Measurements from ENCODE around the gene PLXNB1. TPM values are rescaled to one million over a fixed set of nuclear protein-coding genes. Genes with fewer than 3 reads are reported as not detected.

PLXNB1 gene
- total and polyA plus RNA-seq, 10 of the 15 experiments (the other 5 are each of a cell fraction or from before 2014, with no cell fraction given), result 0.18 to 15.1 (median 5.3) TPM

GRCh38 chr3:48467473-48468267, 37.8 kb upstream of the PLXNB1 start:
- intact Hi-C loops (cut with micrococcal nuclease; ENCODE audit: unreplicated experiment), result no loop called here
- no peak overlapping the region for H2AFZ ChIP-seq (ENCODE audit: control insufficient read depth, low read depth, low read length)
- SMC1A ChIA-PET (ENCODE audit: uncharacterized antibody, unreplicated experiment), result interaction anchor here (1.2 to 4.2 kb wide), 5 partner anchors 38 to 89 kb away, joined by 3 to 22 read pairs (median 3); partner anchors contain the start of gene PFKFB4
- H3K9ac ChIP-seq (ENCODE audit: control insufficient read depth, insufficient read depth, low read length), result peak overlapping the region; percentile 97
- in situ Hi-C loops (cut with MboI), result no loop called here
- H3K79me2 ChIP-seq (ENCODE audit: control insufficient read depth, insufficient read depth, low read length), result peaks cover 67% of the 10 kb centered on the region
- CTCF ChIA-PET, result interaction anchor here (1.4 to 6.1 kb wide), 7 partner anchors 27 to 237 kb away, joined by 3 to 58 read pairs (median 10); partner anchors contain the start of genes CCDC51, PFKFB4 and TMA7
- RAD21 ChIA-PET (ENCODE audit: unreplicated experiment), result interaction anchor here (1.1 to 2.2 kb wide), 6 partner anchors 67 to 168 kb away, joined by 3 to 20 read pairs (median 6); partner anchors contain the start of genes PFKFB4 and SLC26A6
- peak overlapping the region; percentile 88 for H3K4me3 ChIP-seq
- H3K9me3 ChIP-seq (replicated peaks; ENCODE audit: control insufficient read depth, insufficient read depth, low read length), result no peaks in the 10 kb centered on the region
- TF ChIP-seq POLR2A (IDR thresholded peaks at IDR 0.05; ENCODE audit: low read depth, low read length), result no peak
- TF ChIP-seq ZZZ3 (IDR thresholded peaks at IDR 0.05; ENCODE audit: control insufficient read depth, insufficient read length, low read depth), result no peak
- TF ChIP-seq CHD4 (IDR thresholded peaks at IDR 0.05), result no peak
- no peak for TF ChIP-seq ATF2 (IDR thresholded peaks at IDR 0.05; ENCODE audit: low read length)
- 0 out of 2 replicates have a peak, but pooled peaks have one; percentile 39 for TF ChIP-seq SMAD5 (IDR thresholded peaks at IDR 0.05; ENCODE audit: low read depth)
- TF ChIP-seq E4F1 (IDR thresholded peaks at IDR 0.05; ENCODE audit: borderline replicate concordance, partially characterized antibody), result no peak
- no peak for TF ChIP-seq ESRRA (IDR thresholded peaks at IDR 0.05; ENCODE audit: low read length)
- TF ChIP-seq WRNIP1 (IDR thresholded peaks at IDR 0.05; ENCODE audit: borderline replicate concordance, low read depth, low read length), result 0 out of 2 replicates have a peak, but pooled peaks have one; percentile 36
- no peak for TF ChIP-seq SRF (IDR thresholded peaks at IDR 0.05; ENCODE audit: low read depth in 2 of 2, low read length in 2 of 2)
- no peak for TF ChIP-seq MAX (IDR thresholded peaks at IDR 0.05; ENCODE audit: low read depth, low read length)
- peaks cover 45% of the 10 kb centered on the region for H3K4me1 ChIP-seq (ENCODE audit: control insufficient read depth, insufficient read depth, low read length)
- DNase-seq (ENCODE audit: low read depth, low spot score), result no peak
- H3K27ac ChIP-seq (ENCODE audit: control insufficient read depth, insufficient read depth), result peak overlapping the region; percentile 96
- POLR2A ChIA-PET, result interaction anchor here (0.6 to 10.0 kb wide), 3 partner anchors 20 to 213 kb away, joined by 3 to 91 read pairs (median 5); partner anchors contain the start of genes ATRIP and PFKFB4
- FAIRE-seq, result no peak
- no peak for ATAC-seq
- H3K27me3 ChIP-seq (replicated peaks in 1 of 2; ENCODE audit: control insufficient read depth in 2 of 2, insufficient read depth in 2 of 2, low read length in 1 of 2), result no peaks in the 10 kb centered on the region
- peak overlapping the region; percentile 100 for H3K4me2 ChIP-seq (ENCODE audit: control insufficient read depth, insufficient read depth)
- no TSS peak for BruUV-seq (replicated peaks)
- H4K20me1 ChIP-seq (ENCODE audit: control insufficient read depth, insufficient read depth), result no peaks in the 10 kb centered on the region
- peaks cover 9 to 12% of the 10 kb centered on the region in 2 experiments; a peak in 3 of 4 replicates for H3K36me3 ChIP-seq (ENCODE audit: control insufficient read depth in 2 of 2, insufficient read depth in 2 of 2, low read length in 1 of 2)
- 63% methylated on average over 7 of the region's 7 CpGs for WGBS (ENCODE audit: insufficient coverage, insufficient replicate concordance, low lambda C conversion rate, missing lambda C conversion rate)
